Stomach smooth muscle (tissue), 2 donors: ENCODE measurements around the gene DLGAP3.
A peak's percentile ranks its signal among the peaks of the same experiment; 100 is the strongest.

Source experiments
- H3K27ac ChIP-seq: one replicate; pipeline ENCODE4 v1.7.0; 2013; ENCODE audit warnings: mild to moderate bottlenecking, low read length, inconsistent platforms
- H3K27me3 ChIP-seq, 2 donors: one replicate each; pipeline ENCODE4 v1.7.0; 2013; ENCODE audit warnings: low read length in 2 of 2; ENCODE audit not compliant: insufficient read depth in 2 of 2, control insufficient read depth in 1 of 2
- H3K36me3 ChIP-seq, 2 donors: one replicate each; pipeline ENCODE4 v1.7.0; 2013; ENCODE audit warnings: low read length in 2 of 2; ENCODE audit not compliant: control insufficient read depth in 2 of 2, insufficient read depth in 2 of 2
- H3K4me1 ChIP-seq: one replicate; pipeline ENCODE4 v1.7.0; 2013; ENCODE audit warnings: low read length; ENCODE audit not compliant: control insufficient read depth, insufficient read depth
- H3K4me3 ChIP-seq, 2 donors: one replicate each; pipeline ENCODE4 v1.7.0; 2013; ENCODE audit warnings: low read length in 2 of 2
- H3K9ac ChIP-seq, 2 donors: one replicate each; pipeline ENCODE4 v1.7.0; 2013; ENCODE audit warnings: low read length in 2 of 2, mild to moderate bottlenecking in 1 of 2
- H3K9me3 ChIP-seq, 2 donors: one replicate each; pipeline ENCODE4 v1.7.0; 2013; ENCODE audit warnings: low read length in 2 of 2; ENCODE audit not compliant: control insufficient read depth in 2 of 2
- donor health status: healthy.
- donor health status: Pancreatic carcinoma.

Gene DLGAP3

DNA sequence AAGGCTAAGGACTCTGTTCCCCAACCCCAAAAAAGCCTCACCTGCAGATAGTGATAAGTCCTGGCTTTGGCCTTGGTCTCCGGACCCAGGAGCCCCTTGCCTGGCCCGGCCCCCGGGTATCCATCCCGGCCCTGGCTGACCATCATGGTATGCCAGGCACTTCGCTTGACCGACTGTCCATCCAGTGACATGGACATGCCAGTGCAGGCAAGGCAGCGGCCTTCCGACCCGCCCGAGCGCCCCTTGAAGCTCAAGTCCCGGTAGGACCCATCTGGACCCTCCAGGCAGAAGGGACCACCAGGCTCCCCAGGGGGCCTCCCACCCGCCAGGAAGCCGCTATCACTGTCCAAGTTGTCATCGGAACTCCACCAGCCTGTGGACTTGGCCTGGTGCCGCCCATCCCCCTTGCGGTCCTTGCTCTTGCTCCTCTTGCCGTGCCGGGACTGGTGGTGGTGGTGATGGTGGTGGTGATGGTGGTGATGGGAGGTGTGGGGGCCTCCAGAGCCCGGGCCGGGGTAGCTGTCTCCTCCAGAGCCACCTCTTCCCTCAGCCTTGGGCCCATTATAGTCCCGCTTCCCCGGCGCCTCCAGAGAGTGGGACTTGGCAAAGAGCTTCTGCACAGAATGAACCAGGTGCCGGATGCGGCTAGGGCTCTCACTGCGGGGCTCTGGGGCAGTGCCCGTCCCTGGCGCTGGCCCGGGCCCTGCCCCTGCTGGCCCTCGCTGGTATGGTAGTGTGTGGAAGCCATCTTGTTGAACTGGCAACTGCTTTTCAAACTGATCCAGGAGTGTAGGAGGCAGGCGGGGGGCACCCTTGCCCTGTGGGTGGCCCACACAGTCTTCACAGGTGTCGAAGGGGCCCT lies 25.0 kb downstream of the DLGAP3 start:
- Histone ChIP-seq H3K36me3 (no peaks in the 10 kb centered on the region), H3K9ac (no peak overlapping the region), H3K4me1 (no peaks in the 10 kb centered on the region), H3K27me3 (peaks cover 0 to 20% of the 10 kb centered on the region in 2 donors), H3K9me3 (no peaks in the 10 kb centered on the region), H3K4me3 (no peak overlapping the region), H3K27ac (no peak overlapping the region)

DNA sequence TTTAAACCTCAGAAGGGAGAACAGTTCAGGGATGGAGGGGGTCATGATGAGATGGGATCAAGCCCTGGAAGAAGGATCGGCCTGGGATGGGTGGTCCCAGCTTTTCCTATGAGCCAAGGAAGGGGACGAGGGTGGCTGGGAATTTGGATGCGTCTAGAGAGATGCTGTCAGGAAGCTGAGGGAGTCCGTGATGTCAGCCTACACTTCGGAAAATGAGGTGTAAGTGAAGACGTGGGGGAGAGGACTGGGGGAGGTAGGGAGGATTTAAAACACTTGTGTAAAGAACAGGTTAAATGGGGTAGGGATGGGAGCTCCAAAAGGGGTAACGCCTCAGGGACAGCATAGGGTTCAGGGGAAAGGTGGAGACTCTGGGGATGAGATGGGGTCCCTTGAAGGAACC lies 27.5 kb downstream of the DLGAP3 start:
- Histone ChIP-seq H3K27ac (no peak overlapping the region), H3K4me3 (no peak overlapping the region), H3K36me3 (no peaks in the 10 kb centered on the region), H3K9me3 (no peaks in the 10 kb centered on the region), H3K4me1 (no peaks in the 10 kb centered on the region), H3K9ac (no peak overlapping the region), H3K27me3 (peaks cover 0 to 15% of the 10 kb centered on the region in 2 donors)

DNA sequence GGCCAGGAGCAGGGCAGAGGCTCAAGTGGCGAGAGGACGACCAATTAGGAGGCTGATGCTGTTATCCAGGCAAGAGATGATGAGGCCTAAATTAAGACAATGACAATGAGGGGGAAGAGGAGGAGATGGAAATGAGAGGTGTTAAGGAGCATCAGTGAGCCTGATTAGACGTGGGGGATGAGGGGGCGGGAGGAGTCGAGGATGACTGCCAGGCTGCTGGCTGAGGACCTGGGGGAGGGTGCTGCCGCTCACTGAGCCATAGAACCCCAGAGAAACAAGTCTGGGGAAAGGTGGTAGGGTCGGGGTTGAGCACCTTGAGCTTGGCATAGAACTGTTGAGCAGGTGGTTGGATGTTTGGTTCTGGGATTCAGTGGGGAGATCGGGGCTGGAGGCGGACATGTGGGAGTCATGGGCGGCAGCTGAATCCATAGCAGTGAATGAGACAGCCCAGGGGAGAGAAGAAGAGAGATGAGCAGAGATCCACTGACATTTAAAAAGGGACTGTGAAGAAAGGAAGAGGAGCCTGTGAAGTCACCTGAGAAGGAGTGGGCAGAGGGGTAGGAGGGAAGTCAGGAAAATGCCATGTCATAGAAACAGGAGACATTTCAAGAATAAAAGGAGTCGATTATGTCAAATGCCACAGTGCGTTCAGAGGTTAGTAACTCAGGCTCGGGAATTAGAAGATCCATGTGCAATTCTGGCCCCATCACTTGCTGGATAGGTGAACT lies 28.5 kb downstream of the DLGAP3 start:
- H3K4me3 ChIP-seq, result no peak overlapping the region
- H3K9ac ChIP-seq, result no peak overlapping the region
- H3K4me1 ChIP-seq, result no peaks in the 10 kb centered on the region
- no peaks in the 10 kb centered on the region for H3K9me3 ChIP-seq
- H3K27ac ChIP-seq, result no peak overlapping the region
- peaks cover 0 to 15% of the 10 kb centered on the region in 2 donors for H3K27me3 ChIP-seq
- H3K36me3 ChIP-seq, result no peaks in the 10 kb centered on the region

DNA sequence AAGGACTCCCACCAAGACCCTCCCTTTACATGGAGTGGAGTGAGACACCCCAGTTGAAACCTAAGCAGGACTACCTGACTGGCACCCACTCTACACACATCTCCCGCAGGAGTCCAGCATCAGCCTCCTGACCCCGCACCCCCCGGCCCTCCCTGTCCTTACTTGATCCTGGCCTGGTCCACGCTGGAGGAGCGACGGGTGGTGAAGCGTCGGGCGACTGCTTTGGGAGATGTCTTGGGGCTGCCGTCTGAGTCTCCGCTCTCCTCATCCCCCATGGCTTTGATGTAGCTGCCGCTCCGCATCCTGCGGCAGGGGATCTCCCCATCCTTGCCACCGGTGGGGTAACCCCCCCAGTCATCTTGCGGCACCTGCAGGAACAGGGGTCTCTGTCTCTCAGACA lies 29.5 kb downstream of the DLGAP3 start:
- no peak overlapping the region for H3K9ac ChIP-seq
- H3K9me3 ChIP-seq, result no peaks in the 10 kb centered on the region
- H3K27ac ChIP-seq, result no peak overlapping the region

DNA sequence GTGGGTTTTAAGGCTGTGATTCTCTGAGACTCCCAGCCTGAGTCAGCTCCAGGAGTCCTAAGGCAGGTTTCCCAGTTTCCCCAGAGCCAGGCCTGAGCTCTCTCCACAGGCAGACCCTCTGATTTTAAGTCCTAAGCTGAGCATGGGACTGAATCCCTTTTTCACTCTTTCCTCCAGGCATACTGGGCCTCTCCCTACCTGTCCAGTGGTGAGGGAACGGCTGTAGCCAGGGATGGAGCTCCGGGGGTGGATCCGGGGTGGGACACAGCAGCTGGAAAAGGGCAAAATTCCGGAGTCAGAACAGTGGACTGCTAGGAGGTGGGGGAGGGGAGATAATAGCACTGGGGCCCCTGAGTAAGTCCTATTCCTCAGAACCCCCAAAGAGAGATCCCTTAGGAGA lies 30.0 kb downstream of the DLGAP3 start:
- Histone ChIP-seq H3K36me3 (no peaks in the 10 kb centered on the region), H3K4me3 (no peak overlapping the region), H3K27ac (no peak overlapping the region), H3K9me3 (no peaks in the 10 kb centered on the region), H3K4me1 (no peaks in the 10 kb centered on the region), H3K9ac (no peak overlapping the region), H3K27me3 (peaks cover 0 to 15% of the 10 kb centered on the region in 2 donors)

More for the DNA sequence above, 29.5 kb downstream of the DLGAP3 start:
- Histone ChIP-seq H3K4me1 (no peaks in the 10 kb centered on the region), H3K4me3 (no peak overlapping the region), H3K36me3 (no peaks in the 10 kb centered on the region), H3K27me3 (peaks cover 0 to 15% of the 10 kb centered on the region in 2 donors)

DNA sequence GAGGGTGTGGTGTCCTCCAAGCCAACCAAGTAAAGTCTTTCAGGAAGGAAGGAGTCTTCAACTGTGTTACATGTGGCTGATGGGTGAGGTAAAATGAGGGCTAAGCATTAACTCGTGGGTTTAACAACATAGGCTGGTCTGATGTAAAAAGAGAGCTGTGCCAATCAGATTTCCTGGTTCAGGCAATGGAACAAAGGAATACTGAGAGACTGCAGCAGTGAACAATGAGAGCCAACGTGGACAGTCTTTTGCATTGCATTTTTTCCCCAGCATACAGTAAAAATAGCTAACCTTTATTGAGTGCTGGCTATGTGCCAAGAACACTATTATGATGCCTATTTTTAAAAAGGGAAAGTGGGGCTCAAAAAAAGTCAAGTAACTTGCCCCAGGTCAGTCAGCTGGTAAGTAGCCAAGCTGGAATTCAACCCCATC lies 31.1 kb downstream of the DLGAP3 start:
- H3K9ac ChIP-seq, result no peak overlapping the region
- no peaks in the 10 kb centered on the region for H3K4me1 ChIP-seq
- no peaks in the 10 kb centered on the region for H3K36me3 ChIP-seq
- peaks cover 0 to 13% of the 10 kb centered on the region in 2 donors for H3K27me3 ChIP-seq
- H3K27ac ChIP-seq, result no peak overlapping the region
- H3K9me3 ChIP-seq, result no peaks in the 10 kb centered on the region
- no peak overlapping the region for H3K4me3 ChIP-seq

DNA sequence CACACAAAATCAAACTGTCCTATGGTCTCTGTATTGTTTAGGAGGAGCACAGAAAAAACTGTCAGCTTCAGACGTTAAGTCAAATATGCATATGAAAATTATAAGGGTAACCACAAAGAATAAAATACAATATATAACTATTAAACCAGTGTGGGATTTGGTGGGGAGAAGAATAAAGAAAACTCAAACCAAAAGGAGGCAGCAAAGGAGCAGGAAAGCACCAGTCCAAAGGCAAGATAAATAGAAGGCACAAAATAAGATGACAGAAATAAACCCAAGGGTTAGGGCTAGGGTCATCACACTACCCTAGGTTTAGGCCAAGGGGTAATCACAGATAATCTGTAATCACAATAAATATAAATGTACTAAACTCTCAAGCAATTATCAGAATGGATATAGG lies 32.8 kb downstream of the DLGAP3 start:
- Histone ChIP-seq H3K4me1 (no peaks in the 10 kb centered on the region), H3K4me3 (no peak overlapping the region), H3K27ac (no peak overlapping the region), H3K9ac (no peak overlapping the region), H3K9me3 (peaks cover 0 to 7% of the 10 kb centered on the region in 2 donors), H3K27me3 (peaks cover 0 to 7% of the 10 kb centered on the region in 2 donors), H3K36me3 (no peaks in the 10 kb centered on the region)

DNA sequence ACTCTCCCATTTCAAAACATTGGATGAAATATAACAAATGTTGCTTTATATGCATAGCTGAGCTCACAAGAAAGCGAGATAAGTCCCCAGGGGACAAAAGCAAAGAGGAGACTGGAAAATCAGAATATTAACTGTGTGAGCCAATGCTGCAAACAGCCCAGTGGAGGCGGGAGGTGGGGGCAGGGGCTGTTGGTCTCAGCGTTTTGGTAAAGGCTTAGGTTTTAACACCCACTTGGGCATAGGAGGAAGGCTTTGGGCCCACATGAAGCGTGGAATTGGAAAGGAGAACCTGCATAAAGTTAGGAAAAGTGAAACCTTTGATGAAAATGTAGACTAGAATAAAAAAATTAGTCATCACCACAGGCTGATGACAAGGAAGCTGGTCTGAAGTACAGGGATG lies 39.7 kb downstream of the DLGAP3 start:
- Histone ChIP-seq H3K36me3 (no peaks in the 10 kb centered on the region), H3K9me3 (peaks cover 0 to 7% of the 10 kb centered on the region in 2 donors), H3K4me1 (peaks cover 11% of the 10 kb centered on the region), H3K27ac (no peak overlapping the region), H3K4me3 (no peak overlapping the region), H3K27me3 (peaks cover 15 to 20% of the 10 kb centered on the region in 2 donors), H3K9ac (no peak overlapping the region)

DNA sequence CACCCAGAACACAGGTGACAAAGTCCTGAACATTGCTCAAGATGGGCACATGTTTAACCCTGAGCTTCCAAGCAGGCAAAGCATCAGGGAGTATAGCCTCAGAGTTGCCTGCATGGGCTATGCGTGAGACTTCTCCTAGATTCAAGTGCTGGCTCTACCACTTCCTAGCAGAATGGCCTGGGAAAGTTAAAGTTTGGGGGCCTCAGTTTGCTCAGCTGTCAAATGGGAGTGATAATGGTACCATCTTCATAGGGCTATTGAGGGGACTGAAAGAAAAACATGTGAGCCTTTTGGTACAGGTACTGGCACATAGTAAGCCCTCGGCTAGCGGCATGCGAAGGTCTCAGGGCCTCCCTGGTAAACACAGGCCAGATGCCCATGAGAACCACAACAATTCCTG lies 41.9 kb downstream of the DLGAP3 start:
- Histone ChIP-seq H3K27ac (no peak overlapping the region), H3K4me3 (no peak overlapping the region), H3K27me3 (peaks cover 30 to 37% of the 10 kb centered on the region in 2 donors), H3K9me3 (peaks cover 0 to 5% of the 10 kb centered on the region in 2 donors), H3K9ac (no peak overlapping the region), H3K4me1 (peaks cover 11% of the 10 kb centered on the region), H3K36me3 (no peaks in the 10 kb centered on the region)

DNA sequence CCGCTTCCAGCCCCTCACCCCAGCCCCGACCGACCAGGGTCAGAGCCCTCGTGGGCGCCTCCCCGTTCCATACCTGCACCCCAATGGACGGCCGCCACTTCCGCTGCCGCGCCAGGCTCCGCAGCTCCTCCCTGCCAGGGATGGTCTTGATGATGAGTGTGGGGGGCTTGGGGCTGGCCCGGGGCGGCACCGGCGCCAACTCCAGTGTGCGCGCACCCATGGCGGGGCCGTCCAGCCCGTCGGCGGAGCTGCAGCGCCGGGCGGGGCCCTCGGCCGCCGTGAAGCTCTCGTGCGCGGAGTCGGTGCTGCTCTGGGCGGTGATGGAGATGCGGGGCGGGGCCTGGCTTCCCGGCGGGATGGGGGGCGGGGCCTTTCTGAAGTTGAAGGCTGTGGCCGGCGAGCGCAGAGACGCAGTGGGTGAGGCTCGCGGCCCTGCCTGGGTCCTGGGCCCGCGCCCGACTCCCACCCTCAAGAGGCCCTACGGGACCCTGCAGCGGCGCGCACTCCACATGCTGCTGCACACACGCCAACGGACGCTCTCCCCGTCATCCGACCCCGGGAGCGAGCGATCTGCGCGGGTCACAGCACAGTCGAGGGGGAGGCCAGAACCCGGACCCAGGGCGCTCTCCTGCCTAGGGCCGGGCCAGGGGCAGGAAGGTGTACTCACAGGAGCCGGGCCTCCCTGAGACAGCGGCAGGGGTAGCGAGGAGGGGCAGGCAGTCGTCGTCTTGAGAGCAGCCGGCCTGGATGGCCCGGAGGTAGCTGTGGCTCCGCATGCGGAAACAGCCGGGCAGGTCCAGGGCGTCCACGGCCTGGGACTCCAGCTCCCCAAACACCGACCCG lies 43.8 kb downstream of the DLGAP3 start:
- Histone ChIP-seq H3K4me3 (peak overlapping the region; percentile 20 to 63), H3K9me3 (peaks cover 2 to 4% of the 10 kb centered on the region in 2 donors), H3K27ac (no peak overlapping the region), H3K9ac (no peak overlapping the region), H3K36me3 (no peaks in the 10 kb centered on the region), H3K27me3 (peaks cover 30 to 37% of the 10 kb centered on the region in 2 donors), H3K4me1 (peaks cover 11% of the 10 kb centered on the region)
